GM20000 (cell line): Measurements from ENCODE around the gene POU2F3.

Experiments
- DNase-seq: peaks from one replicate; pipeline ENCODE4 v3.0.0; 2012; ENCODE audit warnings: low spot score
- TF ChIP-seq, protein P1 (sequence below): IDR thresholded peaks from 2 replicates; pipeline ENCODE4 v1.5.1; 2012; ENCODE audit warnings: mild to moderate bottlenecking, control low read depth; ENCODE audit errors: extremely low read depth, missing control alignments

POU2F3 gene

GRCh38 chr11:120336641-120337354, 96.9 kb downstream of the POU2F3 start:
- TF ChIP-seq, protein P1, sequence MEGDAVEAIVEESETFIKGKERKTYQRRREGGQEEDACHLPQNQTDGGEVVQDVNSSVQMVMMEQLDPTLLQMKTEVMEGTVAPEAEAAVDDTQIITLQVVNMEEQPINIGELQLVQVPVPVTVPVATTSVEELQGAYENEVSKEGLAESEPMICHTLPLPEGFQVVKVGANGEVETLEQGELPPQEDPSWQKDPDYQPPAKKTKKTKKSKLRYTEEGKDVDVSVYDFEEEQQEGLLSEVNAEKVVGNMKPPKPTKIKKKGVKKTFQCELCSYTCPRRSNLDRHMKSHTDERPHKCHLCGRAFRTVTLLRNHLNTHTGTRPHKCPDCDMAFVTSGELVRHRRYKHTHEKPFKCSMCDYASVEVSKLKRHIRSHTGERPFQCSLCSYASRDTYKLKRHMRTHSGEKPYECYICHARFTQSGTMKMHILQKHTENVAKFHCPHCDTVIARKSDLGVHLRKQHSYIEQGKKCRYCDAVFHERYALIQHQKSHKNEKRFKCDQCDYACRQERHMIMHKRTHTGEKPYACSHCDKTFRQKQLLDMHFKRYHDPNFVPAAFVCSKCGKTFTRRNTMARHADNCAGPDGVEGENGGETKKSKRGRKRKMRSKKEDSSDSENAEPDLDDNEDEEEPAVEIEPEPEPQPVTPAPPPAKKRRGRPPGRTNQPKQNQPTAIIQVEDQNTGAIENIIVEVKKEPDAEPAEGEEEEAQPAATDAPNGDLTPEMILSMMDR: no peak
- no peak for DNase-seq

DNA sequence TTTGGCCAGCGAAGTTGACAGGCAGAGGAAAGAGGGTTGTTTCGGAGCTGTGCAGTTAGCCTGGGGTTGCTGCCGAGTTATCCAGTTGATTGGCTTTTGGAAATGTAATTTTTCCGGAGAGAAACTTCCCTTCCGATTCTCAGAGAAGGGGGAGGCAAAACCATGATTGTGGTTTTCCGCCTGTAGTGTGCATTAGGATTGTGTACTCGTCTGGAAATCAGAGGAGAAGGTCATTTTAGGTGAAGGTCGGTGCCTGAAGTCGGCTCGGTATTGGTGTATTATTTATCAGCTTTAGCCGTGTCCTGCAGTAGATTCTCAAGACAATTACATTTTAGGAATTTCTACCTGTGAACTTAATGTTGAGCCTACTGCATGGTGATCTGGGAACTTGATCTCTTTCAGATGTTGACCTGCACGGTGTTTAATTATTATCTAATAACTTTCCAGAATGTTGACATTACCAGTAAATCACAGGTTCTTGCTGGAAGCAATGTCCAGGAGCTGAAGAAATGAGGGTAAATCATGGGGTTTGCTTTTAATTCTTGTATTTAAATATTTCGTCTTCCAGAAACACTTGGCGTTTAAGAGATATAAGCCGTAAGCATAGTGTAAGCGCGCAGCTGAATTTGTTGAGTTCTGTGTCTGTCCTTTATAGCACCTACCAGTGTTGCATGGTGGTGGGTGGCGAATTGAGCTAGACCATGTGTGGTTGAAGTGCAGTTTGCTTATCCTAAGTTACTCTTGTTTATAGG, 97.6 kb downstream of the POU2F3 start:
- DNase-seq: no peak
- TF ChIP-seq, protein P1: no peak

- DNase-seq: no peak
- TF ChIP-seq, protein P1: no peak
Observed at GRCh38 chr11:120338107-120338933, 98.4 kb downstream of the POU2F3 start.

DNA sequence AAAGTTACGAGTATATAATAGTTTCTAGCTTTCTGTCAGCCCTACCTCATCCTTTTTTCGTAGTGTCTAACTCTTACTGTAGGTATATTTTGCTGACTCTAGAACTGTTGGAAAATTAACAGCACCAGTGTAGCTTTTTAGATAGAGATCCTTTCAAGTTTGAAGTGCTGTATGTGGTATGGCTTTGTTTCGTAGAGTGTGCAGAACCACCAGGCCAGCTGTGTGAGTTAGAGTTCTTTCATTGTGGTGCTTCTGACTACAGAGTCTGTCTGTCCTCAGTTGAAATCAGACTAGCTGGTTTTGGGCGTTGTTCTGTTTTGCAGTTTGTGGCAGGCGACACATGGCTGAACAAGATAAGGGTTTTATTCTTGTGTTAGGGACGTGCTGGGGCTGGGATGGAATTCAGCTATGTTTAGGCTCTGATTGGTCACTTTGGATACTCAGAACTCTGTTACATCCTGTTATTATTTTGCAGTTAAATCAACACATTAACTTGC, 99.5 kb downstream of the POU2F3 start:
- DNase-seq: no peak
- TF ChIP-seq, protein P1: no peak

- TF ChIP-seq, protein P1: no peak
- no peak for DNase-seq
Observed at GRCh38 chr11:120340529-120340928, 100.6 kb downstream of the POU2F3 start.

GRCh38 chr11:120342226-120342625, 102.3 kb downstream of the POU2F3 start:
- DNase-seq: no peak
- TF ChIP-seq, protein P1: no peak
